ENCODE measurements around the gene CDKL5.

- no peak for TF ChIP-seq REST (IDR thresholded peaks at IDR 0.05; ENCODE audit: insufficient replicate concordance, low read depth)
- TF ChIP-seq CTCF (IDR thresholded peaks at IDR 0.05; ENCODE audit: insufficient read depth, low read length): no peak
- TF ChIP-seq POLR2AphosphoS5 (IDR thresholded peaks at IDR 0.05; ENCODE audit: low read depth): no peak
- TF ChIP-seq GABPA (IDR thresholded peaks at IDR 0.05; ENCODE audit: low read depth): no peak
These were observed 9.5 kb downstream of the CDKL5 start for GRCh38 chrX:18434896-18435295.
